ENCODE results near the gene KIAA0513.

Gene KIAA0513

GRCh38 chr16:85082173-85083050, 54.8 kb downstream of the KIAA0513 start:
- Histone ChIP-seq H4K20me1 (ENCODE audit: insufficient read depth, low read length) (no peaks in the 10 kb centered on the region), H3K4me1 (ENCODE audit: insufficient read depth, low read length) (no peaks in the 10 kb centered on the region), H3K9me3 (ENCODE audit: insufficient read depth, low read length, severe bottlenecking) (no peaks in the 10 kb centered on the region), H3K79me2 (ENCODE audit: insufficient read depth, low read length) (no peaks in the 10 kb centered on the region), H3K27ac (ENCODE audit: low read length) (no peak overlapping the region), H2AFZ (ENCODE audit: low read depth, low read length) (no peak overlapping the region), H3K4me2 (ENCODE audit: insufficient read depth, low read length) (no peak overlapping the region), H3K4me3 (ENCODE audit: low read depth in 1 of 2, low read length in 2 of 2) (no peak overlapping the region), H3K36me3 (ENCODE audit: insufficient read depth, low read length) (no peaks in the 10 kb centered on the region), H3K9ac (ENCODE audit: low read depth, low read length) (no peak overlapping the region), H3K27me3 (ENCODE audit: insufficient read depth, low read length, poor library complexity) (no peaks in the 10 kb centered on the region)
- TF ChIP-seq EZH2 (IDR thresholded peaks at IDR 0.05; ENCODE audit: borderline replicate concordance, low read depth, low read length, severe bottlenecking) (no peak), CTCF (IDR thresholded peaks at IDR 0.05; ENCODE audit: borderline replicate concordance, extremely low read depth, low read length, poor library complexity, severe bottlenecking) (no peak)
- no peak for DNase-seq
- ATAC-seq (ENCODE audit: insufficient read depth, low read depth): no peak

- no peak overlapping the region for H3K4me2 ChIP-seq (ENCODE audit: insufficient read depth, low read length)
- no peaks in the 10 kb centered on the region for H3K27me3 ChIP-seq (ENCODE audit: insufficient read depth, low read length, poor library complexity)
- no peaks in the 10 kb centered on the region for H3K9me3 ChIP-seq (ENCODE audit: insufficient read depth, low read length, severe bottlenecking)
- H3K27ac ChIP-seq (ENCODE audit: low read length): no peak overlapping the region
- no peaks in the 10 kb centered on the region for H3K4me1 ChIP-seq (ENCODE audit: insufficient read depth, low read length)
- H3K79me2 ChIP-seq (ENCODE audit: insufficient read depth, low read length): no peaks in the 10 kb centered on the region
- no peak overlapping the region for H3K9ac ChIP-seq (ENCODE audit: low read depth, low read length)
- ATAC-seq (ENCODE audit: insufficient read depth, low read depth) (no peak), DNase-seq (no peak)
- TF ChIP-seq CTCF (IDR thresholded peaks at IDR 0.05; ENCODE audit: borderline replicate concordance, extremely low read depth, low read length, poor library complexity, severe bottlenecking) (no peak), EZH2 (IDR thresholded peaks at IDR 0.05; ENCODE audit: borderline replicate concordance, low read depth, low read length, severe bottlenecking) (no peak)
- H2AFZ ChIP-seq (ENCODE audit: low read depth, low read length): no peak overlapping the region
- H3K4me3 ChIP-seq (ENCODE audit: low read depth in 1 of 2, low read length in 2 of 2): no peak overlapping the region
- H3K36me3 ChIP-seq (ENCODE audit: insufficient read depth, low read length): no peaks in the 10 kb centered on the region
- H4K20me1 ChIP-seq (ENCODE audit: insufficient read depth, low read length): no peaks in the 10 kb centered on the region
Measured at GRCh38 chr16:85083051-85083639, 55.5 kb downstream of the KIAA0513 start.

- H3K9me3 ChIP-seq (ENCODE audit: insufficient read depth, low read length, severe bottlenecking): no peaks in the 10 kb centered on the region
- no peak for ATAC-seq (ENCODE audit: insufficient read depth, low read depth)
- H3K9ac ChIP-seq (ENCODE audit: low read depth, low read length): no peak overlapping the region
- no peak overlapping the region for H3K4me2 ChIP-seq (ENCODE audit: insufficient read depth, low read length)
- H3K27me3 ChIP-seq (ENCODE audit: insufficient read depth, low read length, poor library complexity): no peaks in the 10 kb centered on the region
- H3K4me3 ChIP-seq (ENCODE audit: low read depth in 1 of 2, low read length in 2 of 2): no peak overlapping the region
- no peak for TF ChIP-seq EZH2 (IDR thresholded peaks at IDR 0.05; ENCODE audit: borderline replicate concordance, low read depth, low read length, severe bottlenecking)
- no peak for TF ChIP-seq CTCF (IDR thresholded peaks at IDR 0.05; ENCODE audit: borderline replicate concordance, extremely low read depth, low read length, poor library complexity, severe bottlenecking)
- H3K4me1 ChIP-seq (ENCODE audit: insufficient read depth, low read length): no peaks in the 10 kb centered on the region
- no peaks in the 10 kb centered on the region for H4K20me1 ChIP-seq (ENCODE audit: insufficient read depth, low read length)
- no peak for DNase-seq
- H3K36me3 ChIP-seq (ENCODE audit: insufficient read depth, low read length): no peaks in the 10 kb centered on the region
- H3K27ac ChIP-seq (ENCODE audit: low read length): no peak overlapping the region
- H2AFZ ChIP-seq (ENCODE audit: low read depth, low read length): no peak overlapping the region
- no peaks in the 10 kb centered on the region for H3K79me2 ChIP-seq (ENCODE audit: insufficient read depth, low read length)
Measured at GRCh38 chr16:85084841-85085510, 57.4 kb downstream of the KIAA0513 start.

All from DND-41 (cell line).